Measurements from ENCODE around the gene FAM236C.
"Not testable (repeated sequence)": the region's sequence is repeated elsewhere in the genome, so short reads cannot be mapped to it uniquely, and the experiment has no call there.

FAM236C gene
- total RNA-seq = 0 reads per million in 2 donors

DNA sequence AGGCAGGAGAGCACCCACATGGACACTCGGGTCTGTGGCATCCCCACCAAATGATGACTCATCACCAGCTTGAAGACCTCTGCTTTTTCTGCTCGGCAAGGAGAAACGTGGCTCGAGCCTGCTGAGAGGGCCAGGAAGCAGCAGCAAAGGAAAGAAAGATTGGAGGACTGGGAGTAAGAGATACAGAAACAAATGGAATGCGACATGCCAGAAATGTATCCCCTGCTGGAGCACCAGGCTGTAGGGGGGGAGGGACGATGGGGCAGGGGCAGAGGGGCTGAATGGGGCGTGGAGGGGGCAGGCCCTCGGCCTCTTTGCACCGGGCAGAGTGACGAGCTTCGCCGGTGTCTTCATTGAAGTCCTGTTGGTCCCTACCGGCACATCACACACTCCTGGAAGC lies at the start of gene FAM236C:
Gene FAM236C, plus strand, starts transcription at position 301 of the 400 bp plus-strand sequence. CDS start 100 bp downstream, outside the sequence.
- DNase-seq = not testable (repeated sequence)

DNA sequence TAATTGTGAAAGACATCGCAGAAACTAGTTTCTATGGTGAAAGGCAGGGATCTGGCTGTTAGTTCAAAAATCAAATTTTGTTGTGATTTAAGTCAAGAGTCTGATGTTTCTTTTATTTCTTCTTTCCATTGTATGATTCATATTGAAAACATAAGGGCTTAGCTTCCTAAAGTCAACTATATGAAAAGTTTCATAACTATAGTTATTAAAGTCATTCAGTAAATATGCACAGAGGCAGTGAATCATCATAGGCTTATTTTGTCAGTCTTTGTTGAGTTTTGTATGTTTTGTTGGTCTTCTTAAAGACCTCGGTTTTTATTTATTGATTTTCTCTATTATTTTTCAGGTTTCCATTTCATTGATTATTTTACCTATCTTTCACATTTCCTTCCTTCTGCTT lies 29.5 kb upstream of the FAM236C start:
- not testable (repeated sequence) for DNase-seq

DNA sequence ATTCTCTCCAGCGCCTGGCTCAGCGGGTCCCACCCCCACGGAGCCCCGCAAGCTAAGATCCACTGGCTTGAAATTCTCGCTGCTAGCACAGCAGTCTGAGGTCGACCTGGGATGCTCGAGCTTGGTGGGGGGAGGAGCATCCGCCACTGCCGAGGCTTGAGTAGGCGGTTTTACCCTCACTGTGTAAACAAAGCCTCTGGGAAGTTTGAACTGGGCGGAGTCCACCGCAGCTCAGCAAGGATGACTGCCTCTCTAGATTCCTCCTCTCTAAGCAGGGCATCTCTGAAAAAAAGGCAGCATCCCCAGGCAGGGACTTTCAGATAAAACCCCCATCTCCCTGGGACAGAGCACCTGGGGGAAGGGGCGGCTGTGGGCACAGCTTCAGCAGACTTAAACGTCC lies 22.7 kb upstream of the FAM236C start:
- not testable (repeated sequence) for DNase-seq

DNA sequence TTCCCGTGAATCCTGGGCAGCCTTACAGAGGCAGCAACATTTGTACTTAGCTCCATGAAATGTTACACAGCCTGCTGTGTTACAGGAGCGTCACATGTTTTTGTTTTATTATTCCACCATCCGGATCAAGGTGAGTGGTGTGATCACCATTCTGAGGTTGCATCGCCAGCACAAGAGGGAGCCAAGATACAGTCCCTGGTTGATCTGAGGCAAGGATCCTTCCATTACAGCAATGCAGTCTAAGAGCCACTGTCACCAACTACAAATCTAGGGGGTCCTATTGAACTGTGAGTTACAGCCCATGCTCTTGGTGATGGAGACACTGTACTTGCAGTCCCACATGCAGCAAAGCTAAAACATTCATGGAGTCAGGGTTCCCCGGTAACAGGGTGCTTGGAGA lies 3.7 kb downstream of the FAM236C start:
- DNase-seq = not testable (repeated sequence)

DNA sequence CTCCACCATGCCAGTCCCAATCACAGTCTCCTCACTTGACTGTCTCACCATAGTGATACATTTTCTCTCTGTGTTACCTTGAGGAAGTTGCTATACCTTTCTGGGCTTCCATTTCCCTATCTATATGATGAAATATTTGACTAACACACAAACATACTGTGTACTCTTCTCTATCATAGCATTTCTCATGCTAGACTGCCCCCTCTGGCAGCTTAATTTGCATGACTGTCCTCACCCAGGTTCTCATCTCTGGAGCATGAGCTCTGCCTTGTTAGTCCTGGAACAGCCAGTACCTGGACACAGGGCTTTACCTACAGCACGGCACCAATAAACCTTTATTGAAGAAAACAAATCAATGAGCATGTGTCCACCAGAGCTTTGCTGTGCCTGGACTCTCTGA lies 19.9 kb downstream of the FAM236C start:
- not testable (repeated sequence) for DNase-seq

DNA sequence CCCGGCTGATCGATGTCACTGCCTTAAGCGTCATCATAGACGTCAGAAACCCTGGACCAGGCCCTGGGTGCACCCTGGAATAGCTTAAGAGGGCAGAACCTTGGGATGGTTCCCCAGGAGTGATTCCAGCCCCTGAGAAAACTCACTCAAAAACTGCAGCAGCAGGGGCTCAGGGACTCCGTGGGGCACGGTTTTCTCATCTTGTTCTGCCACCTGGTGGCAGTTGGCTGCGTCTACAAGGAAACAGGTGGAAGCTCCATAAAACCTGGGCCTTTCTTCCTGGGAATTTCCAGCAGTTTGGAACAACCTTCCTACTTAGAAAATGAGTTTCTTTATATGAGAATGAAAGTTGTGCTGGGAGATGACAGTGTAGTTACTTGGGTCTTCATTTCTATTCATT lies 24.0 kb downstream of the FAM236C start:
- DNase-seq = not testable (repeated sequence)

DNA sequence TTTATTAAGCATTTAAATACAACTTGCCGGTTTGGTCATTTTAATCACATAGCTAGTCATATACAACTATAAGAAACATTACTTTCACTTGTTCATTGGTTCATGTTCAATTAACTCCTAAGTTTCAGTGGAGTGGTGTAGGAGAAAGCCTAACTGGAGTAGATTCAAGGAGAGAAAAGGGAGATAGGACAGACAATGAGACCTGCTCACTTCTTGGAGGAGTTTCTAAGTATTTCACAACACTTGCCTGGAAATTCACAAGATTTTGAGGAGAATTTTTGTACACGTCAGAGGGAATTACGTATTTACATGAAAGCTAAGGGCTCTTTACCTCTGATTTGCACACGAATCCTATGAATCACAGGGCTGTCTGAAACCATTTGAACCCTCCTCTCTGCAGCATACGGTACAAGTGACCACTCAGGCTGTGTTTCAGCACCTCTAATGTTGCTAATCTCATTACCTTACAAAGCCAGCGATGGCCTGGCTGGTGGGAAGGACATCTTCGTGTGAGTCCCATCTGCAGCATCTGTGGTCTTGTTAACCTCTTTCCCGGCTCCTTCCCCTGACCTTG lies 24.6 kb downstream of the FAM236C start:
- not testable (repeated sequence) for DNase-seq

DNA sequence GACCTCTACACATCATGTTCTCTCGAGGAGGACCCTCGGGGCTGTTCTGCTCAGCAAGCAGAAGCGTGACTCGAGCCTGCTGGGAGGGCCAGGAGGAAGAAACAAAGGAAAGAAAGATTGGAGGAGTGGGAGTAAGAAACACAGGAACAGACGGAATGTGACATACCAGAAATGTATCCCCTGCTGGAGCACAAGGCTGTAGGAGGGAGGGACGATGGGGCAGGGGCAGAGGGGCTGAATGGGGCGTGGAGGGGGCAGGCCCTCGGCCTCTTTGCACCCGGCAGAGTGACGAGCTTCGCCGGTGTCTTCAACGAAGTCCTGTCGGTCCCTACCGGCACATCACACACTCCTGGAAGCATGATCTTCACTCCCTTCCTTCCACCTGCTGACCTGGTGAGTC lies 25.5 kb downstream of the FAM236C start, which contains the start of gene FAM236A:
Gene FAM236A, plus strand, starts transcription at position 301 of the 400 bp plus-strand sequence. Its CDS starts 57 bp downstream, at position 358.
- DNase-seq = not testable (repeated sequence)

DNA sequence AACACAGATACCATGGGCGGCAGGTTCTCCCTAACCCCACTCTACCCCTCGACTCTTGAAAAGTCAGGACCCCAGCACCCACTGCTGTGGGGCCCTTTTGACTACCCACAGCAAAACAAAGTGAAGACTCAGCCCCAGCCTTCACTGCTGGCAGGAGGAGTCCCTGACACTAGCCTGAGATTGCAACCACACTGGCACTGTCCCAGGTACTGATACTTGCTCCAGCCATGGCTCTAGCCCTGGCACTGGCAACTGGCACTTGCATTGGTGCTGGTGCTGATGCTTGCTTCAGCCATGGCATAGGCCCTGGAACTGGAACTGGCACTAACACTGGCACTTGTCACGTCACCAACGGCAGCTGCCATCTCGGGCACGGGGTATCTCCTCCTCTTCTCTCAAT lies 29.9 kb downstream of the FAM236C start:
- DNase-seq = not testable (repeated sequence)

DNA sequence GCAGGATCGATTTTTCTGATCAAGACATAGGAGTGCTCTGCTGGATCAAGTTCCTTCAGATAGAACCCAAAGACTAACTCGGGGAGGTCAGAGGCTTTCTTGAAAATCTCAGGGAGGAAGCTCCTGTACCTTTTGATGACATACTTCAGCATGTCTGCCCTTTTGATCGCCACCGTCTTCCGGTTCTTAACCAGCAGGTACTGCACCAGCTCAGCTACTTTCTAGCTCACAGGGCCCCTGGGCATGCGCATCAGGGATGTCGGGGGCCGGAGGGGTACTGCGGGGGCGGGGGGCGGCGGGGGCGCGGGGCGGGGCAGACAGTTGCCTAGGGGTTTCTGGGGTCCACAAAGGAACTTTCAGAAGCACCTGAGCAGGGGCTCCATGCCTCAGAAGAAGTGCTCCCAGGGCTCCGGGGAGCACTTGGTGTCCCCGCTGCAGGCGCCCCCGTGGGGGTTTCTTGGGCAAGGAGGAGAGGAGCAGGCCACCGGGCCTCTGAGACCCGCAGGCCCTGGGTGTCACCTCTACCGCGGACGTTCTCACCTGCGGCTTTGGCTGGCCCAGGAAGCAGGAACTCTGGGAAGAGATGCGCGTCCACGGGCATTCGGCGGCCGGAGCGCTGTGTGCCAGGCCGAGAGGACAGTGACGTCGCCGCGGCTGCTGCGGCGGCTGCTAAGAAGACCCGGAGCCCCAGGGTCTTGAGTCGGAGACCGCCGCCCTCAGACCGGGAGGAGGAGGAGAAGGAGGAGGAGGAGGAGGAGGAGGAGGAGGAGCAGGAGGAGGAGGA lies 30.8 kb downstream of the FAM236C start:
- DNase-seq = not testable (repeated sequence)

DNA sequence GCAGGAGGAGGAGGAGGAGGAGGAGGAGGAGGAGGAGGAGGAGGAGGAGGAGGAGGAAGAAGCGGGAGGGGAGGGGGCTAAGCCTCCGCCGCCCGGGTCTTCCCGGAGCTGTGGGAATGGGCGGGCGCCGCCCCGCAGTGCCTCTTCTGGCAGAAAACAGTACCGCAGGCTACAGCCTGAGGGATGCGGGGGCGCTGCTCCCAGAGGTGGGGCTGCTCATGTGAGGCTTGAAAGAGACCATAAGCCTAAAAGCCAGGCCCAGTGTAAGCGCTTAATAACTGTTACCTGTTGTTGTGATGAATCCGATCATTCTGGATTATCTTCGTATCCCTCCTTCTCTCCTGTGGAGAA lies 31.4 kb downstream of the FAM236C start, which contains the start of gene DMRTC1:
Gene DMRTC1, minus strand, starts transcription at position 19 of the 351 bp plus-strand sequence. CDS start 68,143 bp downstream, outside the sequence.
- DNase-seq = not testable (repeated sequence)

DNA sequence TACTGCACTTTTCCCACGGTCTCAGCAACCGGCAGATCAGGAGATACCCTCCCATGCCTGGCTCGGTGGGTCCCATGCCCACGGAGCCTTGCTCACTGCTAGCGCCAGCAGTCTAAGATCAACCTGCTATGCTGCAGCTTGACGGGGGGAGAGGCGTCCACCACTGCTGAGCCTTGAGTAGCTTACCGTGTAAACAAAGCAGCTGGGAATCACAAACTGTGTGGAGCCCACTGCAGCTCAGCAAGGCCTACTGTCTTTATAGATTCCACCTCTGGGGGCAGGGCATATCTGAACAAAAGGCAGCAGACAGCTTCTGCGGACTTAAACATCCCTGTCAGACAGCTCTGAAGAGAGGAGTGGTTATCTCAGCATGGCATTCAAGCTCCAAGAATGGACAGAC lies 47.6 kb downstream of the FAM236C start:
- not testable (repeated sequence) for DNase-seq

Data from activated gamma-delta T cell (primary cell).